KMS-11 (cell line): ENCODE data around the gene SPOCK2.

Experiments
- H2AFZ ChIP-seq: fragments of 200-600 bp; sonication (generic); 2 replicates; pipeline ENCODE4 v1.6.1; 2016; ENCODE audit warnings: antibody characterized with exemption, mixed run types, low read depth
- H3K27ac ChIP-seq: fragments of 200-600 bp; sonication (generic); 2 replicates; pipeline ENCODE4 v1.6.1; 2016; ENCODE audit warnings: mild to moderate bottlenecking, mixed run types
- H3K27me3 ChIP-seq: fragments of 200-600 bp; sonication (generic); 2 replicates; pipeline ENCODE4 v1.6.1; 2017; ENCODE audit warnings: mild to moderate bottlenecking, low read depth, mixed run types, moderate library complexity; ENCODE audit not compliant: insufficient read depth
- H3K36me3 ChIP-seq: fragments of 200-600 bp; sonication (generic); 2 replicates; pipeline ENCODE4 v1.6.1; 2017; ENCODE audit warnings: mild to moderate bottlenecking, mixed run types; ENCODE audit not compliant: insufficient read depth
- H3K4me1 ChIP-seq: fragments of 200-600 bp; sonication (generic); 2 replicates; pipeline ENCODE4 v1.6.1; 2016; ENCODE audit warnings: mild to moderate bottlenecking, low read depth, mixed run types; ENCODE audit not compliant: poor library complexity, severe bottlenecking
- H3K4me2 ChIP-seq: fragments of 200-600 bp; sonication (generic); 2 replicates; pipeline ENCODE4 v1.7.0; 2016; ENCODE audit warnings: mild to moderate bottlenecking, mixed run types
- H3K4me3 ChIP-seq: fragments of 200-600 bp; sonication (generic); IDR thresholded peaks from 2 replicates; pipeline ENCODE4 v1.6.1; 2017; ENCODE audit warnings: low read depth, low read length, mixed read lengths; ENCODE audit not compliant: insufficient read depth
- H3K79me2 ChIP-seq: fragments of 200-600 bp; sonication (generic); 2 replicates; pipeline ENCODE4 v1.6.1; 2016; ENCODE audit warnings: low read depth, mixed run types; ENCODE audit not compliant: insufficient read depth
- H3K9ac ChIP-seq: fragments of 200-600 bp; sonication (generic); 2 replicates; pipeline ENCODE4 v1.6.1; 2016; ENCODE audit warnings: mild to moderate bottlenecking, mixed run types
- H4K20me1 ChIP-seq: fragments of 200-600 bp; sonication (generic); 2 replicates; pipeline ENCODE4 v1.6.1; 2016; ENCODE audit warnings: mild to moderate bottlenecking, mixed run types; ENCODE audit not compliant: insufficient read depth
- CTCF ChIP-seq: fragments of 200-600 bp; sonication (generic); conservative IDR thresholded peaks from 2 replicates; pipeline ENCODE4 v1.6.1; 2017; ENCODE audit warnings: low read depth, mild to moderate bottlenecking, antibody characterized with exemption, low read length, moderate library complexity, mixed read lengths

The SPOCK2 gene

DNA sequence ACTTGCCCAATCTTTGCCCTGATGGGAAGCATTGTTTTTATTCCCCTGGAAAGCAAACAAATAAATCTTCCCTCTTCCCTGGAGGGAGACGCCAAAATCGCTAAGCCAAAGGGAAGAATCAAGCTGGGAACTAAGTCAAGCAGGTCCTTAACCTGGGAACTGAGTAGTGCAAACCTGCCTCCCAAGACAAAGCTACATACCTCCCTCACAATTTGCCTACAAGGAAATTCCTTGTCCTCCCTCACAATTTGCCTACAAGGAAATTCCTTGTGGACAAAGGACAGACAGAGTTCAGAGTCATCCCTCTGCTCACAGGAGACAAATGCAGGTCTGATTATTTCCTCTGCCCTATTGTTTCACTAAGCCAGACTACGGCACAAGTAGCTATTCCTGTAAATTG, 50.5 kb downstream of the SPOCK2 start:
- Histone ChIP-seq H3K4me1 (no peaks in the 10 kb centered on the region), H3K79me2 (no peaks in the 10 kb centered on the region), H3K27me3 (no peaks in the 10 kb centered on the region), H3K36me3 (no peaks in the 10 kb centered on the region), H4K20me1 (no peaks in the 10 kb centered on the region), H2AFZ (no peak overlapping the region), H3K4me2 (no peak overlapping the region), H3K4me3 (no peak overlapping the region), H3K9ac (no peak overlapping the region), H3K27ac (no peak overlapping the region)
- TF ChIP-seq CTCF, result no peak

DNA sequence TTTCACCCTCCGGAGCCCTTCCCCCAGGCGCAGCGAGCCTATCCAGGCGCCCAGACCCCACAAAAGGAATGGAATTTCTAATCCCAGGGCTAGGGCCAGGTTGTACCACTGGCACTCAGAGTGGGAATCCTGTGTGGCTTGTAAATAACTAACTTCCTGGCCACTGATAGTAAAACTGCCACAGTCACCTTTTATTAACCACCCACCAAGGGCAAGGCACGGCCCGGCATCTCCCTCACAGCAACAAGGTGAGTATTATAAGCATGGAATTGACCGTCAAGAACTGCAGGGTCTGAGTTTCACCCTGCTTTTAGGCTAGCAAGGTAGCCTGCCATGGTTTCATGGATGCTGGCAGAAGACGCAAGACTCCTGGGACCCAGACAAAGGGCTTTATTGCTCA, 51.1 kb downstream of the SPOCK2 start:
- H3K27me3 ChIP-seq, result no peaks in the 10 kb centered on the region
- H3K36me3 ChIP-seq, result no peaks in the 10 kb centered on the region
- H3K4me1 ChIP-seq, result no peaks in the 10 kb centered on the region
- no peak overlapping the region for H3K4me3 ChIP-seq
- TF ChIP-seq CTCF, result no peak
- no peak overlapping the region for H3K27ac ChIP-seq
- H4K20me1 ChIP-seq, result no peaks in the 10 kb centered on the region
- no peak overlapping the region for H3K4me2 ChIP-seq
- H3K79me2 ChIP-seq, result no peaks in the 10 kb centered on the region
- H3K9ac ChIP-seq, result no peak overlapping the region
- no peak overlapping the region for H2AFZ ChIP-seq

DNA sequence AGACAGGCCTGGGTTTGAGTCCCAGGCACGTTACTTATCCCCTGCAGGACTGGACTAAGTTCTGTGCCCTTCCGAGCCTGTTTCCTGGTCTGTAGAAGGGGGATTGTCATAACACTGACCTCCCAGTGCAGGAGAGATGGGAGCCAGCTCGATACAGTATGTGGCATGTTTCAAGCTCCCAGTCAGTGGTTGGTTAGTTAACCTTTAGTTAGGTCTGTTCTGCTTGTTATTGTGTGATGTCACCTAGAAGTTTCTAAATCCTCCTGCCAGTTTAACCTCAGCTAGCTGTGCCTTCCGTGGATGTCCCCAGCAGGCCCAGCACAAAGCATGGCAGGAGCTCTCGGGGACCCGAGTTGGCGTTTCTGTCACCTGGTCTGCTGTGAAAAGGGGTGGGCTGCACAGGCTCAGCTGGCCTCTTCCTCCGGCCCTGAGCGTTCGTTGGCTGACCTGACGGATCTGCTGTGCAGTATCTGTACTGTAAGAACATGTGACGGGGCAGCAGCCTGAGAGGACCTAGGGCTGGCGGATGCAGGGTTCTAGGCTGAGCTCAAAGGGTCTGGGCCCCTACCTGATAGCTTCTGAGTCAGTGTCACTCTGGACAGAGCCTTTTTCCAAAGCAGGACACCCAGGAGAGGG, 53.0 kb downstream of the SPOCK2 start:
- no peak for TF ChIP-seq CTCF
- H3K79me2 ChIP-seq, result no peaks in the 10 kb centered on the region
- H3K4me1 ChIP-seq, result no peaks in the 10 kb centered on the region
- H3K9ac ChIP-seq, result no peak overlapping the region
- H4K20me1 ChIP-seq, result no peaks in the 10 kb centered on the region
- H3K27me3 ChIP-seq, result no peaks in the 10 kb centered on the region
- H2AFZ ChIP-seq, result no peak overlapping the region
- H3K4me2 ChIP-seq, result no peak overlapping the region
- H3K4me3 ChIP-seq, result no peak overlapping the region
- H3K36me3 ChIP-seq, result no peaks in the 10 kb centered on the region
- H3K27ac ChIP-seq, result no peak overlapping the region

GRCh38 chr10:72034761-72035160, 53.6 kb downstream of the SPOCK2 start:
- no peaks in the 10 kb centered on the region for H3K4me1 ChIP-seq
- TF ChIP-seq CTCF, result no peak

More at GRCh38 chr10:72034761-72035160, 53.6 kb downstream of the SPOCK2 start:
- no peak overlapping the region for H3K4me3 ChIP-seq
- no peaks in the 10 kb centered on the region for H4K20me1 ChIP-seq
- no peaks in the 10 kb centered on the region for H3K27me3 ChIP-seq
- H3K27ac ChIP-seq, result no peak overlapping the region
- no peaks in the 10 kb centered on the region for H3K36me3 ChIP-seq
- H3K4me2 ChIP-seq, result no peak overlapping the region
- no peak overlapping the region for H3K9ac ChIP-seq
- no peak overlapping the region for H2AFZ ChIP-seq
- H3K79me2 ChIP-seq, result no peaks in the 10 kb centered on the region
